ENCODE results near the gene DUSP12.

Gene DUSP12

GRCh38 chr1:161772397-161772796, 22.8 kb downstream of the DUSP12 start:
- TF ChIP-seq REST (IDR thresholded peaks at IDR 0.05; ENCODE audit: insufficient read depth in 1 of 2, low read depth in 2 of 2, low read length in 2 of 2), result no peak

- TF ChIP-seq FOXP2 (optimal IDR thresholded peaks at IDR 0.05; ENCODE audit: borderline replicate concordance, extremely low read depth, extremely low read length, insufficient read depth) (no peak), TAF1 (IDR thresholded peaks at IDR 0.05; ENCODE audit: borderline replicate concordance, insufficient read depth, low read length) (no peak), POLR2AphosphoS5 (IDR thresholded peaks at IDR 0.05; ENCODE audit: low read depth, low read length) (no peak), SIN3A (IDR thresholded peaks at IDR 0.05; ENCODE audit: borderline replicate concordance, insufficient read depth, low read length) (no peak), REST (IDR thresholded peaks at IDR 0.05; ENCODE audit: insufficient read depth in 1 of 2, low read depth in 2 of 2, low read length in 2 of 2) (no peak)
Measured at GRCh38 chr1:161773791-161774190, 24.2 kb downstream of the DUSP12 start.

- TF ChIP-seq REST (IDR thresholded peaks at IDR 0.05; ENCODE audit: insufficient read depth in 1 of 2, low read depth in 2 of 2, low read length in 2 of 2) (no peak), TAF1 (IDR thresholded peaks at IDR 0.05; ENCODE audit: borderline replicate concordance, insufficient read depth, low read length) (no peak), POLR2AphosphoS5 (IDR thresholded peaks at IDR 0.05; ENCODE audit: low read depth, low read length) (no peak), FOXP2 (optimal IDR thresholded peaks at IDR 0.05; ENCODE audit: borderline replicate concordance, extremely low read depth, extremely low read length, insufficient read depth) (no peak), SIN3A (IDR thresholded peaks at IDR 0.05; ENCODE audit: borderline replicate concordance, insufficient read depth, low read length) (no peak)
Measured at GRCh38 chr1:161777261-161777660, 27.7 kb downstream of the DUSP12 start.

- TF ChIP-seq SIN3A (IDR thresholded peaks at IDR 0.05; ENCODE audit: borderline replicate concordance, insufficient read depth, low read length) (no peak), FOXP2 (optimal IDR thresholded peaks at IDR 0.05; ENCODE audit: borderline replicate concordance, extremely low read depth, extremely low read length, insufficient read depth) (no peak), TAF1 (IDR thresholded peaks at IDR 0.05; ENCODE audit: borderline replicate concordance, insufficient read depth, low read length) (no peak), POLR2AphosphoS5 (IDR thresholded peaks at IDR 0.05; ENCODE audit: low read depth, low read length) (no peak), REST (IDR thresholded peaks at IDR 0.05; ENCODE audit: insufficient read depth in 1 of 2, low read depth in 2 of 2, low read length in 2 of 2) (no peak)
Measured at GRCh38 chr1:161778522-161778921, 28.9 kb downstream of the DUSP12 start.

GRCh38 chr1:161779393-161779792, 29.8 kb downstream of the DUSP12 start:
- TF ChIP-seq TAF1 (IDR thresholded peaks at IDR 0.05; ENCODE audit: borderline replicate concordance, insufficient read depth, low read length) (no peak), REST (IDR thresholded peaks at IDR 0.05; ENCODE audit: insufficient read depth in 1 of 2, low read depth in 2 of 2, low read length in 2 of 2) (no peak), SIN3A (IDR thresholded peaks at IDR 0.05; ENCODE audit: borderline replicate concordance, insufficient read depth, low read length) (no peak), FOXP2 (optimal IDR thresholded peaks at IDR 0.05; ENCODE audit: borderline replicate concordance, extremely low read depth, extremely low read length, insufficient read depth) (no peak), POLR2AphosphoS5 (IDR thresholded peaks at IDR 0.05; ENCODE audit: low read depth, low read length) (no peak)

All from PFSK-1 (cell line).